ENCODE results near the gene SAP30L.

SAP30L gene

GRCh38 chr5:154406231-154406630 is 39.6 kb upstream of the SAP30L start:
- no peak for TF ChIP-seq CTCF (IDR thresholded peaks at IDR 0.05)
- H3K27me3 ChIP-seq: no peaks in the 10 kb centered on the region
- H3K4me1 ChIP-seq (ENCODE audit: control insufficient read depth in 1 of 2, insufficient read depth in 1 of 2, low read depth in 1 of 2, low read length in 1 of 2): peaks cover 6 to 7% of the 10 kb centered on the region in 2 experiments
- H3K36me3 ChIP-seq: peaks cover 35% of the 10 kb centered on the region
- H3K9me3 ChIP-seq: no peaks in the 10 kb centered on the region
- H3K4me3 ChIP-seq (ENCODE audit: low read depth in 1 of 2, low read length in 1 of 2): no peak overlapping the region
- H3K27ac ChIP-seq: no peak overlapping the region

DNA sequence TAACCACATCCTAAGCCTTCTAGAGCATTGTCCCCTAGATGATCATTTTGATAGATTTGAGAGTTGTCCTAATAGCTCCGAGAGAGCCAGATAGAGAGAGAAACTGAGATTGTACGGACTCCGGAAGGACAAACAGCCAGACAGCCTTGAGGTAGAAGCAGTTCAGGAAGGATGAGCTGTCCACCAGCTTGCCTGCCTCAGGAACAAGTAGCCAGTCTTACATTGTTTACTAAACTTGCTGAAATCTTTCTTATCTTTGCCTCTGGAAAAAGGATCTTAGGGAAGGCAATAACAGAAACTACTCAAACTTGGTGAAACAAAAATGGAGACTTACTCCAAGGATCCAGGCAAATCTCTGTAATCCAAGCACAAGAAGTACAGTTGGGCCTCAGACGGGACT is 39.0 kb upstream of the SAP30L start:
- no peaks in the 10 kb centered on the region for H3K27me3 ChIP-seq
- no peak overlapping the region for H3K4me3 ChIP-seq (ENCODE audit: low read depth in 1 of 2, low read length in 1 of 2)
- H3K27ac ChIP-seq: no peak overlapping the region
- TF ChIP-seq CTCF (IDR thresholded peaks at IDR 0.05): no peak
- H3K36me3 ChIP-seq: peaks cover 41% of the 10 kb centered on the region
- peaks cover 6 to 7% of the 10 kb centered on the region in 2 experiments for H3K4me1 ChIP-seq (ENCODE audit: control insufficient read depth in 1 of 2, insufficient read depth in 1 of 2, low read depth in 1 of 2, low read length in 1 of 2)
- no peaks in the 10 kb centered on the region for H3K9me3 ChIP-seq

- H3K4me1 ChIP-seq (ENCODE audit: control insufficient read depth in 1 of 2, insufficient read depth in 1 of 2, low read depth in 1 of 2, low read length in 1 of 2): peaks cover 6 to 7% of the 10 kb centered on the region in 2 experiments
- H3K27ac ChIP-seq: no peak overlapping the region
- H3K4me3 ChIP-seq (ENCODE audit: low read depth in 1 of 2, low read length in 1 of 2): no peak overlapping the region
- no peaks in the 10 kb centered on the region for H3K27me3 ChIP-seq
- H3K36me3 ChIP-seq: peaks cover 49% of the 10 kb centered on the region
- TF ChIP-seq CTCF (IDR thresholded peaks at IDR 0.05): no peak
- no peaks in the 10 kb centered on the region for H3K9me3 ChIP-seq
Observed at GRCh38 chr5:154408811-154409210, 37.0 kb upstream of the SAP30L start.

DNA sequence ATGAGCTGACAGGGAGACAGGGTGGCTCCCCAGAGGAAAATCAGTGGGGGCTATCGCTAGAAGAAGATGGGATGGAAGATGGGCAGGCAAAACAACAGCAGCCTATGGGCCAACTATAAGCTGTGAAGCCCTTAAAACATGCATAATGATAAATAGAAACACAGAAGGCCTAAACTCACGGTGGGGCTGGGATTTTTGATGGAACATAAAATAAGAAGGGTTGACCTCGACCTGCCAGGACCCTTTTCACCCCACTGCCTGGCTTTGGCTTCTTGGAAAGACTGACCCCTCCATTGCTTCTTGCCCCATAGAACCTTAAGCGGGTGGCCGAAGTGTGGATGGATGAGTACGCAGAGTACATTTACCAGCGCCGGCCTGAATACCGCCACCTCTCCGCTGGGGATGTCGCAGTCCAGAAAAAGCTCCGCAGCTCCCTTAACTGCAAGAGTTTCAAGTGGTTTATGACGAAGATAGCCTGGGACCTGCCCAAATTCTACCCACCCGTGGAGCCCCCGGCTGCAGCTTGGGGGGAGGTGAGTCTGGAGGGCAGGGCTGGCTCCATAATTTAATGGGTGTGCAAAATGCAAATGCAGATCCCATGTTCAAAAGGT is 36.5 kb upstream of the SAP30L start:
- TF ChIP-seq CTCF (IDR thresholded peaks at IDR 0.05): no peak
- H3K4me3 ChIP-seq (ENCODE audit: low read depth in 1 of 2, low read length in 1 of 2): no peak overlapping the region
- H3K27me3 ChIP-seq: no peaks in the 10 kb centered on the region
- no peaks in the 10 kb centered on the region for H3K9me3 ChIP-seq
- peaks cover 6 to 7% of the 10 kb centered on the region in 2 experiments for H3K4me1 ChIP-seq (ENCODE audit: control insufficient read depth in 1 of 2, insufficient read depth in 1 of 2, low read depth in 1 of 2, low read length in 1 of 2)
- H3K27ac ChIP-seq: no peak overlapping the region
- H3K36me3 ChIP-seq: peaks cover 54% of the 10 kb centered on the region

- Histone ChIP-seq H3K27me3 (no peaks in the 10 kb centered on the region), H3K27ac (no peak overlapping the region), H3K4me1 (ENCODE audit: control insufficient read depth in 1 of 2, insufficient read depth in 1 of 2, low read depth in 1 of 2, low read length in 1 of 2) (peaks cover 4 to 5% of the 10 kb centered on the region in 2 experiments), H3K9me3 (no peaks in the 10 kb centered on the region), H3K36me3 (peaks cover 61% of the 10 kb centered on the region), H3K4me3 (ENCODE audit: low read depth in 1 of 2, low read length in 1 of 2) (no peak overlapping the region)
- TF ChIP-seq CTCF (IDR thresholded peaks at IDR 0.05): no peak
Observed at GRCh38 chr5:154410008-154410407, 35.8 kb upstream of the SAP30L start.

All from neutrophil (primary cell).